CD4-positive, CD25-positive, alpha-beta regulatory T cell (primary cell): ENCODE data around the gene CARM1. TPM values are rescaled to one million over a fixed set of nuclear protein-coding genes. Genes with fewer than 3 reads are reported as not detected.

Experiments used
- ATAC-seq, 2 donors: fragments of 150-1000 bp; cut with Tn5 transposase; one replicate each; pipeline ENCODE4 v1.10.0; 2021; ENCODE audit warnings: low read depth in 2 of 2, moderate number of reproducible peaks in 2 of 2, moderate library complexity in 1 of 2
- DNase-seq, 3 donors: peaks; one replicate each; pipeline versions ENCODE4 v3.0.0 to v3.0.0-alpha.2; 2012 to 2022; ENCODE audit warnings: mixed read lengths in 1 of 3
- H3K27ac ChIP-seq: one replicate; pipeline ENCODE4 v1.7.0; 2013; ENCODE audit warnings: mild to moderate bottlenecking, low read length; ENCODE audit not compliant: insufficient read depth, poor library complexity, severe bottlenecking
- H3K27me3 ChIP-seq: one replicate; pipeline ENCODE4 v1.7.0; 2013; ENCODE audit warnings: low read length; ENCODE audit not compliant: control insufficient read depth, insufficient read depth
- H3K36me3 ChIP-seq: one replicate; pipeline ENCODE4 v1.7.0; 2013; ENCODE audit warnings: mild to moderate bottlenecking, low read length, moderate library complexity; ENCODE audit not compliant: control insufficient read depth, insufficient read depth
- H3K4me1 ChIP-seq: 2 replicates; pipeline ENCODE4 v1.7.0; 2013; ENCODE audit warnings: mild to moderate bottlenecking, low read length; ENCODE audit not compliant: insufficient read depth, control insufficient read depth, poor library complexity, severe bottlenecking
- H3K4me3 ChIP-seq: one replicate; pipeline ENCODE4 v1.7.0; 2013; ENCODE audit warnings: low read depth, mild to moderate bottlenecking, low read length, moderate library complexity
- H3K9me3 ChIP-seq, 2 experiments: 1 replicate in 1 of 2; 2 replicates in 1 of 2; pipeline ENCODE4 v1.7.0; 2013; ENCODE audit warnings: low read length in 2 of 2, mild to moderate bottlenecking in 1 of 2, moderate library complexity in 1 of 2; ENCODE audit not compliant: control insufficient read depth in 2 of 2
- H3K27ac Mint-ChIP-seq, 3 donors: one replicate each; pipeline ENCODE4 v1.8.0; 2020 to 2022; ENCODE audit warnings: mild to moderate bottlenecking in 3 of 3, mixed read lengths in 3 of 3, moderate library complexity in 2 of 3
- H3K27me3 Mint-ChIP-seq: one replicate; pipeline ENCODE4 v1.8.0; 2022; ENCODE audit warnings: mild to moderate bottlenecking, mixed read lengths
- H3K36me3 Mint-ChIP-seq: one replicate; pipeline ENCODE4 v1.8.0; 2020; ENCODE audit warnings: mixed read lengths
- H3K4me1 Mint-ChIP-seq, 4 donors: one replicate each; pipeline ENCODE4 v1.8.0; 2020 to 2022; ENCODE audit warnings: mixed read lengths in 4 of 4, mild to moderate bottlenecking in 1 of 4
- H3K4me3 Mint-ChIP-seq, 4 donors: one replicate each; pipeline ENCODE4 v1.8.0; 2020 to 2022; ENCODE audit warnings: mild to moderate bottlenecking in 4 of 4, mixed read lengths in 4 of 4, moderate library complexity in 3 of 4
- H3K9me3 Mint-ChIP-seq, 7 donors: one replicate each; pipeline ENCODE4 v1.8.0; 2020 to 2022; ENCODE audit warnings: mixed read lengths in 7 of 7, mild to moderate bottlenecking in 3 of 7, moderate library complexity in 2 of 7
- polyA plus RNA-seq, 4 donors: library from polyadenylated mRNA; unstranded; fragments of 300-500 nt; fragmentation: Illumina TruSeq; gene quantifications; one replicate each; pipeline ENCODE4 v1.2.3, GENCODE V29; 2021
- total RNA-seq: library from RNA; stranded (reverse); gene quantifications from one replicate; pipeline ENCODE4 v1.2.3, GENCODE V29; 2022

CARM1 gene
- total and polyA plus RNA-seq, 5 donors from 2014 or later: 0.39 to 26.0 (median 0.59) TPM

DNA sequence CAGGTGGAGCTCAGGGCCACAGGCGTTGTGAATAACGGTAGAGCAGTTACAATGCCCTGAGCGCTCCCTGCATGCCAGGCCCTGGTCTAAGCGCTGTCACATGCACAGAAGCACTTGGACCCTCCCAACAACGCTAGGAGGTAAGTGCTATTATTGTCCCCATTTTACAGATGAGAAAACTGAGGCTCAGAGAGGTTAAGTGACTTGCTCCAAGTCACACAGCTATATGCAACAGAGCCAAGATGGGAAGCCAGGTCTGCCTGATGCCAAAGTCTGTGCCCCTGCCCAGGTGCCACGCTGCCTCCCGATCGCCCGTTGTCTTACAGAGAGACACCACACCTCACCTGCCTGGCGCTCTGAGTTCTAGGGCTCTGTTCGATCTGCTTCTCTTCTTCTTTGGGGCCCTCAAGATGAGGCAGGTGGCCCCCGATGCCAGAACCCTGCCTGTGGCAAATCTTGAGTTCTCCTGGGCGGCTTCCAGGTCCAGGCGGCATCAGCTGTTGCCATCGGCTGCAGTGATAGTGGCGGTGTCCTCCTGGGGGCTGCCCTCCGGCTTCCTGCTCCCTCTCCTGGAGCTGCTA is 37.1 kb downstream of the CARM1 start:
- no peaks in the 10 kb centered on the region for H3K27me3 ChIP-seq
- Mint-ChIP-seq H3K27me3 (no peaks in the 10 kb centered on the region), H3K36me3 (peaks cover 14% of the 10 kb centered on the region), H3K9me3 (no peaks in the 10 kb centered on the region), H3K4me1 (peaks cover 0 to 2% (median 0%) of the 10 kb centered on the region in 4 donors), H3K4me3 (no peak overlapping the region), H3K27ac (peak overlapping the region in 1 of 3 donors; percentile 56)
- ATAC-seq: no peak
- no peaks in the 10 kb centered on the region for H3K4me1 ChIP-seq
- H3K36me3 ChIP-seq: peaks cover 25% of the 10 kb centered on the region
- no peaks in the 10 kb centered on the region for H3K9me3 ChIP-seq
- H3K27ac ChIP-seq: no peak overlapping the region
- H3K4me3 ChIP-seq: no peak overlapping the region
- DNase-seq: no peak

GRCh38 chr19:10911579-10912363 is 40.4 kb downstream of the CARM1 start:
- peaks cover 10% of the 10 kb centered on the region for H3K36me3 Mint-ChIP-seq
- H3K27ac Mint-ChIP-seq: no peak overlapping the region
- DNase-seq (no peak), ATAC-seq (no peak)
- Histone ChIP-seq H3K4me3 (no peak overlapping the region), H3K36me3 (peaks cover 25% of the 10 kb centered on the region), H3K27me3 (no peaks in the 10 kb centered on the region), H3K9me3 (no peaks in the 10 kb centered on the region), H3K4me1 (no peaks in the 10 kb centered on the region), H3K27ac (no peak overlapping the region)
- no peak overlapping the region for H3K4me3 Mint-ChIP-seq
- H3K9me3 Mint-ChIP-seq: no peaks in the 10 kb centered on the region
- H3K27me3 Mint-ChIP-seq: no peaks in the 10 kb centered on the region
- H3K4me1 Mint-ChIP-seq: no peaks in the 10 kb centered on the region

GRCh38 chr19:10912619-10913018 is 41.3 kb downstream of the CARM1 start:
- Histone ChIP-seq H3K36me3 (peaks cover 25% of the 10 kb centered on the region), H3K4me3 (no peak overlapping the region), H3K27me3 (no peaks in the 10 kb centered on the region), H3K4me1 (no peaks in the 10 kb centered on the region), H3K27ac (no peak overlapping the region), H3K9me3 (no peaks in the 10 kb centered on the region)
- no peaks in the 10 kb centered on the region for H3K27me3 Mint-ChIP-seq
- no peak overlapping the region for H3K4me3 Mint-ChIP-seq
- H3K9me3 Mint-ChIP-seq: no peaks in the 10 kb centered on the region
- ATAC-seq: no peak
- no peak for DNase-seq
- no peak overlapping the region for H3K27ac Mint-ChIP-seq
- H3K4me1 Mint-ChIP-seq: no peaks in the 10 kb centered on the region
- H3K36me3 Mint-ChIP-seq: peaks cover 10% of the 10 kb centered on the region

DNA sequence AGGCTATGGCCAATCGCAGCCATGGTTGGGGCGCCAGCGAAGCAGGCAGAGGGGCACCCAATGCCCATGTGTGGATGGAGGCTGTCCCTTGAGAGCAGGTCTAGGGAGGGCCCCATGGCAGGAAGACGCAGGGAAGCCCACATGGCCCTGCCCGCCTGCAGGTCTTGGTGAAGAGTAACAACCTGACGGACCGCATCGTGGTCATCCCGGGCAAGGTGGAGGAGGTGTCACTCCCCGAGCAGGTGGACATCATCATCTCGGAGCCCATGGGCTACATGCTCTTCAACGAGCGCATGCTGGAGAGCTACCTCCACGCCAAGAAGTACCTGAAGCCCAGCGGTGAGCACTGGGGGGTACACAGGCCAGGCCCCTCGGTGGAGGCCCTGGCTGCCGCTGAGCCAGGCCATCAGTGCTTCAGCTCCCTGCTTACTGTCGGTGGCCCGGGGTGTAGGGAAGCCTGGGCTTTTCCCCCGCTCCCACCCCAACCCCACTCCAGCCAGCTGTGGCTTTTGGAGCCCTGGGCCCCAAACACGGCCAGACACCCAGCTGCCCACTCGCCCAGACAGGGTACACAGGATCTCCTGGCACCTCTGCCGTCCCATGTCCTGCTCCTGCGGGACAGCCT is 42.5 kb downstream of the CARM1 start:
- H3K9me3 Mint-ChIP-seq: no peaks in the 10 kb centered on the region
- H3K4me3 ChIP-seq: no peak overlapping the region
- no peak overlapping the region for H3K27ac ChIP-seq
- H3K4me3 Mint-ChIP-seq: no peak overlapping the region
- no peaks in the 10 kb centered on the region for H3K27me3 ChIP-seq
- H3K9me3 ChIP-seq: no peaks in the 10 kb centered on the region
- no peak overlapping the region for H3K27ac Mint-ChIP-seq
- peaks cover 9% of the 10 kb centered on the region for H3K36me3 Mint-ChIP-seq
- H3K4me1 ChIP-seq: no peaks in the 10 kb centered on the region
- peaks cover 20% of the 10 kb centered on the region for H3K36me3 ChIP-seq
- no peaks in the 10 kb centered on the region for H3K27me3 Mint-ChIP-seq
- no peaks in the 10 kb centered on the region for H3K4me1 Mint-ChIP-seq
- no peak for ATAC-seq
- DNase-seq: no peak

- H3K36me3 ChIP-seq: peaks cover 15% of the 10 kb centered on the region
- Mint-ChIP-seq H3K27me3 (no peaks in the 10 kb centered on the region), H3K27ac (no peak overlapping the region), H3K36me3 (peaks cover 9% of the 10 kb centered on the region), H3K9me3 (no peaks in the 10 kb centered on the region), H3K4me1 (no peaks in the 10 kb centered on the region), H3K4me3 (no peak overlapping the region)
- H3K9me3 ChIP-seq: no peaks in the 10 kb centered on the region
- H3K4me3 ChIP-seq: no peak overlapping the region
- no peaks in the 10 kb centered on the region for H3K27me3 ChIP-seq
- H3K4me1 ChIP-seq: no peaks in the 10 kb centered on the region
- H3K27ac ChIP-seq: no peak overlapping the region
- no peak for ATAC-seq
- no peak for DNase-seq
Observed at GRCh38 chr19:10915130-10916091, 44.1 kb downstream of the CARM1 start.

GRCh38 chr19:10916602-10917001 is 45.2 kb downstream of the CARM1 start:
- H3K9me3 Mint-ChIP-seq: no peaks in the 10 kb centered on the region
- Histone ChIP-seq H3K27ac (no peak overlapping the region), H3K4me1 (no peaks in the 10 kb centered on the region), H3K27me3 (no peaks in the 10 kb centered on the region), H3K4me3 (no peak overlapping the region), H3K9me3 (no peaks in the 10 kb centered on the region), H3K36me3 (peaks cover 11% of the 10 kb centered on the region)
- no peak overlapping the region for H3K27ac Mint-ChIP-seq
- no peak for ATAC-seq
- no peak for DNase-seq
- H3K27me3 Mint-ChIP-seq: no peaks in the 10 kb centered on the region
- no peak overlapping the region for H3K4me3 Mint-ChIP-seq
- peaks cover 9% of the 10 kb centered on the region for H3K36me3 Mint-ChIP-seq
- no peaks in the 10 kb centered on the region for H3K4me1 Mint-ChIP-seq

- DNase-seq (no peak), ATAC-seq (no peak)
- H3K36me3 ChIP-seq: no peaks in the 10 kb centered on the region
- H3K27me3 ChIP-seq: no peaks in the 10 kb centered on the region
- no peaks in the 10 kb centered on the region for H3K9me3 ChIP-seq
- H3K4me1 Mint-ChIP-seq: no peaks in the 10 kb centered on the region
- H3K9me3 Mint-ChIP-seq: no peaks in the 10 kb centered on the region
- H3K4me3 ChIP-seq: no peak overlapping the region
- H3K27ac Mint-ChIP-seq: peak overlapping the region in 1 of 3 donors; percentile 56
- no peak overlapping the region for H3K4me3 Mint-ChIP-seq
- peaks cover 4% of the 10 kb centered on the region for H3K36me3 Mint-ChIP-seq
- no peak overlapping the region for H3K27ac ChIP-seq
- no peaks in the 10 kb centered on the region for H3K4me1 ChIP-seq
- H3K27me3 Mint-ChIP-seq: no peaks in the 10 kb centered on the region
Observed at GRCh38 chr19:10918359-10918758, 47.0 kb downstream of the CARM1 start.
